Activated effector memory CD4-positive, alpha-beta T cell treated with Interleukin-2 at 50 U/mL for 16 hours (primary cell): ENCODE data around the gene CPZ.

Experiments
- DNase-seq: peaks from one replicate; pipeline ENCODE4 v3.0.0-alpha.2; 2020

The CPZ gene

DNA sequence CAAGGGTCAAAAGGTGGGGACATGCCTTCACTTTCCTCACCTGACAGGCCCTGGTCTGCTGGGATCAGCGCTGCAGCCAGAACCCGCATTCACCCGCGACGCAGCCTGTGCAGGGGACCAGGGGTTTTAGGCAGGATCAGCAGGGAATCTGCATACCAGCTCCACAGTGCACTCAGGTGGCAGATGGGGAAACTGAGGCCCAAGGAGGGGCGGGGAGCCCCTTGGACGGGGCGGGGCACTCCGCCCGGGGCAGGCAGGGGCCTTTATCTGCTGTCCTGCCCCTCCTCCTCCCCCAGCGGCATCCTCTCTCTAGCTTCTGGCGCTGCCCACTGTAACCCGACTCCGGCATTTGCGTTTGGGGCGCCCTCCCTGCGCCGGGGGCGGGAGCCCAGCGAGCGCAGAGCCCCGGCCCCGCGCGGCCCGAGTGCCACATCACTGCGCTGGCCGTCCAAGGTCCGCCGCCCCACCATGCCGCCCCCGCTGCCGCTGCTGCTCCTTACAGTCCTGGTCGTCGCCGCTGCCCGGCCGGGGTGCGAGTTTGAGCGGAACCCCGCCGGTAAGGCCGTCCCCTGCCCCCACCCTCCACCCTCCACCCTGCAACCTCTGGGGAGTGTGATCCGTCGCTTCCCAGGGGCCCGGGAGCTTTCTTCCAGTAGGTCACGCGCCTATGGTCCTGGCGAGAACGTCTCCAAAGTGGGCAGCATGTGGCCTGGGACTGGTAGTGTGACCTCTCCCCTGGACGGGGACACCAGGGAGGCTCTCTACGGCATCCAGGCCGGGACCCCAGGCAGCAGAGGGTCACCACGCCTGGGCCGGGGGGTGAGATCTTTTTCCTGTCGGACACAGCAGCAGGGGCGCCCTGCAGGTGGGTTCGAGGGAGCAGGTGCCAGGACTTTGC, at the start of gene CPZ:
TSS of gene CPZ (plus strand) at position 400 of the 898 bp plus-strand sequence. CDS start at position 469, 69 bp downstream.
- no peak for DNase-seq

GRCh38 chr4:8542776-8543525, 49.6 kb upstream of the CPZ start:
- DNase-seq, result no peak

GRCh38 chr4:8543623-8544022, 48.9 kb upstream of the CPZ start:
- no peak for DNase-seq

- DNase-seq, result no peak
Measured at GRCh38 chr4:8544282-8544681, 48.3 kb upstream of the CPZ start.

GRCh38 chr4:8544741-8545438, 47.7 kb upstream of the CPZ start:
- DNase-seq, result no peak

DNA sequence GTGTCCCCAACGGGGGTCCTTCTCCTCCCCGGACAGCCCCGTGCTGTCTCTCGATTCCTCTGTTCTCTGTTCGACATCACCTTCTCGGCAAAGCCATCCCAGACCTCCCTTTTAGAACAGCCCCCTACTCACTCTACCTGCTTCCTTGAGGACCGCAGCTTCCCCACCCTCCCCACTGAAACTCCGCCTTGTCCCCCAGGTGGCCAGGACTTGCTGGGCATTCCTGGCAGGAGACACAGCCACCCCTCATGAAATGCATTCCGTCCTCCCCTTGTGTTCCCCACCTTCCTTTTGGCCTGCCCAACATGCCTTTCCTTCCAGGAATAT, 47.2 kb upstream of the CPZ start:
- DNase-seq, result no peak

- no peak for DNase-seq
Measured at GRCh38 chr4:8546766-8547107, 45.8 kb upstream of the CPZ start.

GRCh38 chr4:8547108-8547911, 45.3 kb upstream of the CPZ start:
- DNase-seq, result no peak

GRCh38 chr4:8547912-8548730, 44.4 kb upstream of the CPZ start:
- no peak for DNase-seq

- DNase-seq, result no peak
Measured at GRCh38 chr4:8548731-8549351, 43.7 kb upstream of the CPZ start.

- no peak for DNase-seq
Measured at GRCh38 chr4:8549352-8549931, 43.1 kb upstream of the CPZ start.

DNA sequence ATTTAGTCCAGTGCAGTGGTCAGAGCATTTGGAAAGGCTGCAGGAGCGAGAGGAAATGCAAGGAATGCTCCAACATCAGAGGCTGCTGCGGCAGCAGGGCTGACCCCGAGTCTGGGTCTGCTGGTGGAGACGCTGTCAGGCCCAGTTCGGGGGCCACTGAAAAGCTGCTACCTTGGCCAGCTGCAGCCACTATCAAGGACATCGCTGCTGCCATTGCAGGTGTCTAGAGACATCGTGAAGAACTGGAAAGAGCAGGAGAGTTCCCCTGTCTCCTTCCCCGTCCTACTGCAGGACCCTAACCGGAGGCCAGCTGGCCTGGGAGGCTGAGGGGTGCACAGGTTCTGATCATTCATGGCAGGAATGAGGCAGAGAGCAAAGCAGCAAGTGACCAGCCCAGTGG, 41.9 kb upstream of the CPZ start:
- no peak for DNase-seq

DNA sequence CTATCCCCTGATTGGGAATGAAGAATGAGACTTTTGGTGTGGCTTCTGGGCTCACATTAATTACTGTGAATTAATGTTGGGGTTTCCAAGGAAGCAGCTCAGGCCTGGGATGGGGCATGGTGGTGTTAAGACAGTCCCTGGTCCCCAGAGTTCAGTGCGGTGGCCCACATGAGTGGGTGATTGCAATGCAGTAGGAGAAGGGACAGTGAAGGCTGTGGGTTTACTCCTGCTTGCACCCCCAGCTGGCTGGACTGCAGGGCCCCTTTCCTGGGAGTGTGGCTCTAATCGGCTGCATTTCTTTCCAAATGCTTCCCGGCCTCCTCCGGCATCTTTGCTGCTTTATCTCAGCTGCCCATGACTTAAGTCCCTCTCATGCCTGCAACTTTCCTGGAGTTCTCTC, 40.5 kb upstream of the CPZ start:
- DNase-seq, result no peak

DNA sequence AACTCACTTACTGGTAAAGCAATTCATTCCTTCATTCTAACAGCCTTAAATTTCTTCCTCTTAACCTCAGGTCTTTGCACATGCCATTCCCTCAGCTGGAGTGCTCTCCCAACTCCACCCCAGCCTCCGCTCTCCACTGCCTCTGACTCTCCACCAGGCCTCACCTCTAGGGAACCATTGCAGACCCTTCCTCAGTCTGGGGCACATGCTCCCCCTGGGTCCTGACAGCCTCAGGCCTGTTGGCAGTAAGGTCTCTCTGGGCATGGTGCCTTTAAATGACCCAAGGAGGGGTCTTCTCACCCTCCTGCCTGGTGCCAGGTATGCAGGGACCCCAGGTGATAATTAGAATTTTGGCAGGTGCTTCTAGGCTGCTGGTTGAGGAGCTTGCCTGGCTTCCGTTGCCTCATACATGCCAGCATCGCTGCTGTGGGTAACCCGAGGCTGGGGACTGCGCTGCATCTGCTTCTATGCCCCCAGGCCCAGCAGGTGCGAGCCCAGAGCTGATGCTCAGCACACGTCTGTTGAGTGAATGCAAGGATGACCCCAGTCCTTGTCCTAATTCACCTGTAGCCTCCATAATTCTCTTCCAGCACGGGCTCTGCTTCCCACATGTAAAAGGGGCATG, 39.9 kb upstream of the CPZ start:
- DNase-seq, result no peak

GRCh38 chr4:8553216-8553615, 39.3 kb upstream of the CPZ start:
- DNase-seq, result no peak

- DNase-seq, result no peak
Measured at GRCh38 chr4:8553991-8554405, 38.6 kb upstream of the CPZ start.

DNA sequence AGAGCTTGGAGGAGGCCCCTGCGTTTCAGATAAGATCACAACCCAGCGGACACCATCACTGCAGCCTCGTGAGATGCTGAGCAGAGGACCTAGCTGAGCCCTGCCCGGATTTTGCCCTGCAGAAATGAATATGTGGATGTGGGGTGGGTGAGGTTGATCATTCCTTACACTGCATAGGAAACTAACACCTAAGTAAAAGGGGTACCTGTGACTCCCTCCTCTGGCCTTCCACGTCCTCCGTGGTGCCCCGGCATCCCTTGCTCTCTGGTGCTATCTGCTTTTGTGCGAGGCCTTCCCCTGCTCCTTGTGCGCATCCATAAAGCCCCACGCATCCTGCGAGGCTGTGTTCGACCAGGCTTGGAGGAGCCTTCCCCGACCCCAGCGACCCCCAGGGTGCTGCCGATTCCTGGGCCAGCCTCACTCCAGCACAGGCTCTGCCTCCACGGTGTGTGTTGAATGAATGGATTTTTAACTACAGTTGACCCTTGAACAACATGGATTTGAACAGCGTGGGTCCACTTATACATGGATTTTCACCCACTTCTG, 37.9 kb upstream of the CPZ start:
- no peak for DNase-seq

- DNase-seq, result no peak
Measured at GRCh38 chr4:8555716-8556115, 36.8 kb upstream of the CPZ start.

- no peak for DNase-seq
Measured at GRCh38 chr4:8556341-8557150, 36.0 kb upstream of the CPZ start.
